ENCODE measurements around the gene INPP5E.
"Not testable (repeated sequence)": the region's sequence is repeated elsewhere in the genome, so short reads cannot be mapped to it uniquely, and the experiment has no call there.

Gene INPP5E

GRCh38 chr9:136431782-136432350, 7.8 kb downstream of the INPP5E start:
- no peak overlapping the region for H3K27ac ChIP-seq
- ChIA-PET CTCF (no interaction called here), POLR2A (ENCODE audit: low non-redundant PET) (no interaction called here)
- DNase-seq (ENCODE audit: low spot score), result no peak
- TF ChIP-seq CTCF (conservative IDR thresholded peaks at IDR 0.05; ENCODE audit: low read depth), result no peak

DNA sequence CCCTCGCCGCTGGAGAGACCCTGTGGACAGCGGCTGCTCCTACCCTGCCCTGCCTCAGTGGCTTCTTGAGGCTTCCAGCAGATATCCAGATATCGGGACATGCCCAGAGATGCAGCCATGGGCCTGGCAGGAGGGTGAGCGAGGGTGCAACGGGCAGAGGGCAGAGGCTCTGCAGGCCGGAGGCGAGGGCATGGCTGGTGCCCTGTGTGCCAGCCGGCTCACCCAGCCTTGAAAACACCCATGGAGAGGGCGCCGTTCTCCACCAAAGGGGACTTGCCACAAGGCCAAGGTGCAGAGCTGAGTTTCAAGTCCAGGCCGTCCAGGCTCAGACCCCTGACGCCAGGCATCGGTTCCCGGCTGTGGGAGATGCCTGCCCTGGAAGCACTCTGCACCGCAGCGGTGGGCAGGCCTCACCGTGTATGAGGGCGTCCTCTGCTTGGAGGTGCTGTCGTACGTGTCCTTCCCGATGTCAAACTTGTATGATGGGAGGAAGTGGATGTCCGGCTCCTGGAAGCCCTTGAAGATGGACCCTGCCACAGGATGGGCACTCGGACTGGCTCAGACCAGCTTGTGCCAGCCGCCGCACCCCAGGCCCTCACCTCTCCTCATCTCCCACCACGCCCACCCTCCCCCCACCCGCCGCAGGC, 8.9 kb downstream of the INPP5E start:
- TF ChIP-seq CTCF (conservative IDR thresholded peaks at IDR 0.05; ENCODE audit: low read depth), result no peak
- CTCF ChIA-PET, result interaction anchor here (0.6 kb wide), 2 partner anchors 12 to 50 kb away, joined by 3 read pairs; no protein-coding TSS in a partner anchor
- DNase-seq (ENCODE audit: low spot score), result no peak
- H3K27ac ChIP-seq, result peak overlapping the region; percentile 39
- POLR2A ChIA-PET (ENCODE audit: low non-redundant PET), result no interaction called here

- no peak for DNase-seq (ENCODE audit: low spot score)
- no peak for TF ChIP-seq CTCF (conservative IDR thresholded peaks at IDR 0.05; ENCODE audit: low read depth)
- CTCF ChIA-PET, result interaction anchor here (0.6 kb wide), 2 partner anchors 13 to 51 kb away, joined by 3 read pairs; no protein-coding TSS in a partner anchor
- POLR2A ChIA-PET (ENCODE audit: low non-redundant PET), result no interaction called here
- H3K27ac ChIP-seq, result peak overlapping the region; percentile 39
Observed at GRCh38 chr9:136429683-136430491, 9.8 kb downstream of the INPP5E start.

- POLR2A ChIA-PET (ENCODE audit: low non-redundant PET), result no interaction called here
- no peak for TF ChIP-seq CTCF (conservative IDR thresholded peaks at IDR 0.05; ENCODE audit: low read depth)
- peak overlapping the region; percentile 39 for H3K27ac ChIP-seq
- DNase-seq (ENCODE audit: low spot score), result no peak
- CTCF ChIA-PET, result interaction anchor here (0.7 kb wide), 1 partner anchor 242 kb away, joined by 4 read pairs; no protein-coding TSS in a partner anchor
Observed at GRCh38 chr9:136429075-136429628, 10.5 kb downstream of the INPP5E start.

GRCh38 chr9:136426787-136427186, 12.9 kb downstream of the INPP5E start:
- H3K27ac ChIP-seq, result peak overlapping the region; percentile 50
- no peak for TF ChIP-seq CTCF (conservative IDR thresholded peaks at IDR 0.05; ENCODE audit: low read depth)
- CTCF ChIA-PET, result interaction anchor here (1.0 kb wide), 1 partner anchor 218 kb away, joined by 3 read pairs; no protein-coding TSS in a partner anchor
- no peak for DNase-seq (ENCODE audit: low spot score)
- POLR2A ChIA-PET (ENCODE audit: low non-redundant PET), result interaction anchor here (0.7 kb wide), 1 partner anchor 15 kb away, joined by 5 read pairs; no protein-coding TSS in a partner anchor

- CTCF ChIA-PET, result interaction anchor here (0.6 to 1.3 kb wide), 5 partner anchors 11 to 504 kb away, joined by 3 to 6 read pairs (median 3); no protein-coding TSS in a partner anchor
- not testable (repeated sequence) for DNase-seq (ENCODE audit: low spot score)
- POLR2A ChIA-PET (ENCODE audit: low non-redundant PET), result interaction anchor here (0.6 kb wide), 1 partner anchor 16 kb away, joined by 3 read pairs; no protein-coding TSS in a partner anchor
- H3K27ac ChIP-seq, result peak overlapping the region; percentile 50
Observed at GRCh38 chr9:136425367-136425766, 14.3 kb downstream of the INPP5E start.
